Activated CD4-positive, alpha-beta T cell treated with anti-CD3 and anti-CD28 coated beads, Interleukin-2, amount 10 ng/mL, durations not matched to agents 24 days and 14 days (primary cell): ENCODE results near the gene GMDS. TPM values are rescaled to one million over a fixed set of nuclear protein-coding genes. Genes with fewer than 3 reads are reported as not detected.
"Not testable (repeated sequence)": the region's sequence is repeated elsewhere in the genome, so short reads cannot be mapped to it uniquely, and the experiment has no call there.

Experiments used
- DNase-seq: peaks from one replicate; pipeline ENCODE4 v3.0.0; 2022
- H3K27ac Mint-ChIP-seq: one replicate; pipeline ENCODE4 v1.8.0; 2022; ENCODE audit warnings: mild to moderate bottlenecking, mixed read lengths
- H3K27me3 Mint-ChIP-seq: one replicate; pipeline ENCODE4 v1.8.0; 2022; ENCODE audit warnings: mixed read lengths
- H3K36me3 Mint-ChIP-seq: one replicate; pipeline ENCODE4 v1.8.0; 2022; ENCODE audit warnings: low read depth, mild to moderate bottlenecking, mixed read lengths
- H3K4me1 Mint-ChIP-seq: one replicate; pipeline ENCODE4 v1.8.0; 2021; ENCODE audit warnings: mixed read lengths
- H3K4me3 Mint-ChIP-seq: one replicate; pipeline ENCODE4 v1.8.0; 2022; ENCODE audit warnings: mild to moderate bottlenecking, moderate library complexity, mixed read lengths
- H3K9me3 Mint-ChIP-seq: one replicate; pipeline ENCODE4 v1.8.0; 2021; ENCODE audit warnings: mixed read lengths
- intact Hi-C: fragments of 100-400 bp; cut with micrococcal nuclease; formaldehyde crosslinking; loops from one replicate; pipeline ENCODE4 v1.15.1; 2023
- total RNA-seq: library from RNA; stranded (reverse); gene quantifications from 2 replicates; pipeline ENCODE4 v1.2.3, GENCODE V29; 2022

GMDS gene
- total RNA-seq, 1 donor from 2014 or later, result 47.4 TPM

DNA sequence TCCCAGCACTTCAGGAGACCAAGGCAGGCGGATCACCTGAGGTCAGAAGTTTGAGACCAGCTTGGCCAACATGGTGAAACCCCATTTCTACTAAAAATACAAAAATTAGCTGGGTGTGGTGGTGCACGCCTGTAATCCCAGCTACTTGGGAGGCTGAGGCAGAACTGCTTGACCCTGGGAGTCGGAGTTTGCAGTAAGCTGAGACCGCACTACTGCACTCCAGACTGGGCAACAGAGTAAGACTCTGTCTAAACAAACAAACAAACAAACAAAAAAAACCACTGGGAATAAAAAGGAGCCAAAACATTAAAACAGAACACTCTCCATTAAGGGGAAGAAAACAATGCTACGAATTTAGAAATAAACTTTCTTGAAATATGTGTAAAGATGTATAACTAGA lies 576.9 kb downstream of the GMDS start:
- H3K36me3 Mint-ChIP-seq, H3K9me3 Mint-ChIP-seq, intact Hi-C loops: not testable (repeated sequence)

GRCh38 chr6:1667805-1668175 lies 577.6 kb downstream of the GMDS start:
- no peak overlapping the region for H3K4me3 Mint-ChIP-seq
- no peaks in the 10 kb centered on the region for H3K9me3 Mint-ChIP-seq
- no peaks in the 10 kb centered on the region for H3K36me3 Mint-ChIP-seq
- H3K4me1 Mint-ChIP-seq, result no peaks in the 10 kb centered on the region
- intact Hi-C loops, result no loop called here
- no peak overlapping the region for H3K27ac Mint-ChIP-seq
- H3K27me3 Mint-ChIP-seq, result peaks cover 2% of the 10 kb centered on the region
- DNase-seq, result no peak

More for the DNA sequence above, 576.9 kb downstream of the GMDS start:
- DNase-seq, H3K4me1 Mint-ChIP-seq, H3K4me3 Mint-ChIP-seq, H3K27ac Mint-ChIP-seq, H3K27me3 Mint-ChIP-seq: not testable (repeated sequence)

DNA sequence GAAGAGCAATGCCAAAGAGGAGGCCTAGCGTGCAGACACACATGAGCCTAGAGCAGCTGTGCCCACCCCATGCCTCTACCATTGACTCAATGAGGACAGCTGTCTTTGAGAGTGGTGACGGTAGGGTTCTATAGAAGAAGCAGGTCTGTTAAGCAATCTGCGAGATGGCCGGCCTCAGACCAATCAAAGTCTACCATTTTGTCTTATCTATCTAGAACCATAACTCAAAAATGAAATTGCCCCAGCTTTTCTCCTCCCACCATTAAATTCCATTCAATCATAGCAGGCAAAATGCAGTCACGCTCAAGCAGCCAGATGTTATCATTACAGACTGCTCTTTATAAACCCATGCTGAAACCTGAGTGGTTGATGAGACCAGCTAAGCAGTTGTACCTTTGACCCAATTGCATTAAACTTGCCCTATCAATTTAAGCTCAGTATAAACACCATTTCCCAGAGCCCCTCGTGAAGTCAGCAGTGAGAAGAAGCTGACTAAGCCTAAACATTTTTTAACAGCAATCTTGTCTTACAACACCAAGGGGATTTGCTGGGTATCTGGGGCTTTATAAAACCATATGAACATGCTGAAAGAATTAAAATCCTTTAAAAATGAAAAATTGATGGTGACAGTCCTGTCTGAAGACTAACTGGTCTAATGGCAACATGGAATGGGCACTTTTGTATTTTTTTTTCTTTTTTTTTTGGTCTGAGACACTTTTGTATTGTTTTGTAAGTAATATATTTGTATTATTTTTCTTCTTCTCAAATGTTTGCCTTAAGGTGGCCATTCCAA lies 578.2 kb downstream of the GMDS start:
- DNase-seq, result no peak
- Mint-ChIP-seq H3K27me3 (peaks cover 2% of the 10 kb centered on the region), H3K27ac (no peak overlapping the region), H3K36me3 (no peaks in the 10 kb centered on the region), H3K4me3 (no peak overlapping the region), H3K9me3 (no peaks in the 10 kb centered on the region), H3K4me1 (no peaks in the 10 kb centered on the region)
- intact Hi-C loops, result no loop called here

GRCh38 chr6:1665214-1665613 lies 580.2 kb downstream of the GMDS start:
- peaks cover 2% of the 10 kb centered on the region for H3K27me3 Mint-ChIP-seq
- DNase-seq, result no peak

DNA sequence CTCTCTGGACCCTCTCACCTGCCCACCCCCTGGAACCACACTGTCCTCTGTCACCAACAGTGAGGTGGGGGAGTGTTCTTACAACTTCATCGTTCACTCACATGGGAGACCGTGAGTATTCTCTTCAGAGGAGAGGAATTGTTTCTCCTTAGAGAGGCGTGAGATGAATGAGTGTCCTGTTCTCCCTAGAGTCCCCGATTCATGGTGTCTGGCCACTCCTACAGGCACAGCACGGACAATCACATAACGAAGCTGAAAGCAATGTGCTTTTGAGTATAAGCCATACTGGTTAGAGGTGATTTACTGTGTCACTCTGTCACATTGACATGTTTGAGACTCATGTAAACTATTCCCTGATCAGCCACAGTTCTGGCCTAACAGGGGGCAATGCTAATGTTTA lies 581.1 kb downstream of the GMDS start:
- Mint-ChIP-seq H3K27ac (no peak overlapping the region), H3K27me3 (peaks cover 2% of the 10 kb centered on the region), H3K36me3 (no peaks in the 10 kb centered on the region), H3K9me3 (no peaks in the 10 kb centered on the region), H3K4me1 (no peaks in the 10 kb centered on the region), H3K4me3 (no peak overlapping the region)
- no peak for DNase-seq
- intact Hi-C loops, result no loop called here

More at GRCh38 chr6:1665214-1665613, 580.2 kb downstream of the GMDS start:
- no peak overlapping the region for H3K27ac Mint-ChIP-seq
- no peaks in the 10 kb centered on the region for H3K4me1 Mint-ChIP-seq
- no peaks in the 10 kb centered on the region for H3K36me3 Mint-ChIP-seq
- H3K4me3 Mint-ChIP-seq, result no peak overlapping the region
- intact Hi-C loops, result no loop called here
- H3K9me3 Mint-ChIP-seq, result no peaks in the 10 kb centered on the region

GRCh38 chr6:1663511-1663910 lies 581.9 kb downstream of the GMDS start:
- intact Hi-C loops, result no loop called here
- no peak overlapping the region for H3K27ac Mint-ChIP-seq
- H3K4me3 Mint-ChIP-seq, result no peak overlapping the region
- no peaks in the 10 kb centered on the region for H3K4me1 Mint-ChIP-seq
- H3K36me3 Mint-ChIP-seq, result no peaks in the 10 kb centered on the region
- H3K27me3 Mint-ChIP-seq, result peaks cover under 1% of the 10 kb centered on the region
- no peaks in the 10 kb centered on the region for H3K9me3 Mint-ChIP-seq
- DNase-seq, result no peak

- no peaks in the 10 kb centered on the region for H3K9me3 Mint-ChIP-seq
- H3K36me3 Mint-ChIP-seq, result no peaks in the 10 kb centered on the region
- no peak overlapping the region for H3K4me3 Mint-ChIP-seq
- no peaks in the 10 kb centered on the region for H3K4me1 Mint-ChIP-seq
- no peak overlapping the region for H3K27ac Mint-ChIP-seq
- no peak for DNase-seq
- intact Hi-C loops, result no loop called here
- no peaks in the 10 kb centered on the region for H3K27me3 Mint-ChIP-seq
Measured at GRCh38 chr6:1662534-1662933, 582.9 kb downstream of the GMDS start.

- intact Hi-C loops, result no loop called here
- DNase-seq, result no peak
- Mint-ChIP-seq H3K27ac (no peak overlapping the region), H3K9me3 (no peaks in the 10 kb centered on the region), H3K27me3 (no peaks in the 10 kb centered on the region), H3K4me1 (no peaks in the 10 kb centered on the region), H3K36me3 (no peaks in the 10 kb centered on the region), H3K4me3 (no peak overlapping the region)
Measured at GRCh38 chr6:1659816-1660215, 585.6 kb downstream of the GMDS start.

DNA sequence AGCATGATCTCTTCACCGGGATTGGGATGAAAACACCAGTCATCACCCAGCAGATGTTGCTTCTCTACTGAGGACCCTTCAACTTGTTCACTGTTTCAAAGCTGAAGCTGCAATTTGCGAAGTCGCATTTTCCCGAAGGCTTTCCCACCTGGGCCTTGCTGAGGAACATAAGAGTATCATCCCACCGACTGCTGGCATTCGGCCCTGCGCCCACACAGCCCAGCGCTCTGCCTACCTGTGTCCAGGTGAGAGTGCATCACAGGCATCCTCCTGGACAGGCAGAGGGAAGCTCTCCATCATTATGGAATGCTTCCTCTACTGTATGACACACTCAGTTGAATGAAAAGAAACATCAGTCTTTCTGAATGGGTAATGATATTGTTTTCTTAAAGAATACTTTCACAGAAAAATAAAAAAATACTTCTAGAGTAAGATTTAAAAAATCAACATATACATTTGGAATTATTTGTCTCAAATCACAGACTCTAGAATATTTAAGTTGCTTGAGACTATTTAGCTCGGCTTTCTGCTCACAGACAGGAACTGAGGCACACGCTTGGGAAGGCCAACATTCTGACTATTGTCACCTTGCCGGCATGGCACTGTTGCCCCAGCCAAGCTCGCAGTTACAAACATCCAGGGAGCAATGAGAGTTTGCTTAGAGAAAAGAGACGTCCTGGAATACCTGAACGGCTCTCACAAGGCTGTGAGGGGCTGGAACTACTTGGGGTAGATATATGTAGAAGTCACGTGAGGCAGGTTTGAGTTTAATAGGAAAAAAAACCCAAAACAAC lies 587.0 kb downstream of the GMDS start:
- DNase-seq, result no peak
- H3K9me3 Mint-ChIP-seq, result no peaks in the 10 kb centered on the region
- H3K4me1 Mint-ChIP-seq, result no peaks in the 10 kb centered on the region
- H3K4me3 Mint-ChIP-seq, result no peak overlapping the region
- intact Hi-C loops, result no loop called here
- H3K27ac Mint-ChIP-seq, result no peak overlapping the region
- H3K27me3 Mint-ChIP-seq, result no peaks in the 10 kb centered on the region
- no peaks in the 10 kb centered on the region for H3K36me3 Mint-ChIP-seq

DNA sequence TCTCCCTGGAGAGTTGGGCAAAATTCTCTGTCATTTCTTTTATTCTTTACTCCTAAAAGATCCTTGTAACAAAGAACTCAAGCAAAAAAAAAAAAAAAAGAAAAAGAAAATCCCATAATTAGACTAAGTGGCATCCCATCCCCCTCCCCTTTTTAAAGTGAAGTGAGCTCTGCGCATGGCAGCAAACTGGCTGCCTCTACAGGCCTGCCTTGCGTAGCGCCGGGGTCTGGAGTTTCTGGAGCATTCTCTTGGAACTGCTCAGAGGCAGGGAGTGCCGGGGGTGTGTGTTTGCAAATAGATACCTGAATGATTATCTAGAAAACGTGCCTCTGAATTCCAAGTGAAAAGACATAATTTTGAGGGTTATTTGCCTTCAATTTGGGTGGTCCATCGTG lies 587.6 kb downstream of the GMDS start:
- no peaks in the 10 kb centered on the region for H3K27me3 Mint-ChIP-seq
- no peak overlapping the region for H3K4me3 Mint-ChIP-seq
- H3K9me3 Mint-ChIP-seq, result no peaks in the 10 kb centered on the region
- intact Hi-C loops, result no loop called here
- no peak overlapping the region for H3K27ac Mint-ChIP-seq
- H3K36me3 Mint-ChIP-seq, result no peaks in the 10 kb centered on the region
- no peaks in the 10 kb centered on the region for H3K4me1 Mint-ChIP-seq
- no peak for DNase-seq

- H3K9me3 Mint-ChIP-seq, result no peaks in the 10 kb centered on the region
- H3K4me3 Mint-ChIP-seq, result no peak overlapping the region
- no peaks in the 10 kb centered on the region for H3K36me3 Mint-ChIP-seq
- intact Hi-C loops, result no loop called here
- no peak for DNase-seq
- no peaks in the 10 kb centered on the region for H3K4me1 Mint-ChIP-seq
- H3K27me3 Mint-ChIP-seq, result no peaks in the 10 kb centered on the region
- no peak overlapping the region for H3K27ac Mint-ChIP-seq
Measured at GRCh38 chr6:1657116-1657770, 588.2 kb downstream of the GMDS start.

GRCh38 chr6:1654054-1654453 lies 591.4 kb downstream of the GMDS start:
- DNase-seq, result no peak
- intact Hi-C loops, result no loop called here
- Mint-ChIP-seq H3K9me3 (no peaks in the 10 kb centered on the region), H3K36me3 (no peaks in the 10 kb centered on the region), H3K4me1 (no peaks in the 10 kb centered on the region), H3K27me3 (no peaks in the 10 kb centered on the region), H3K27ac (no peak overlapping the region), H3K4me3 (no peak overlapping the region)

DNA sequence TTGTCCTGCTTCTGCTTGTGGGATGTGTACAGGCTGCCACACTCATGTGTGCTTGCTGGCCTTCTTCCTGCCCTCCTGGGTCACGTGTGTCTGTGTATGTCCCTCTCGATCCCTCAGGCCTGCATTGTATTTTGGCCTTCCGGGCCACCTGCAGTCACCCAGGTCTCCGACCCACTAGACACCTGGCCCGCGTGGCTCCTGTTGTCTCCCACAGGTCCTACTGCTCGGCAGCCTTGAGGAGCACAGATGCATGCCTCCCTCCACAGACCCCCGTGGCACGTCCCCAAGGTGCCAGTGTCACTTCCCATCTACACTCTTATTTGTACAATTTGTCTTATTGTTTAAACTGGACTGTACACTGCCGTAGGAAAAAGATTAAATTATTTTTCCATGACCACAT lies 592.6 kb downstream of the GMDS start:
- Mint-ChIP-seq H3K27ac (no peak overlapping the region), H3K4me3 (no peak overlapping the region)
- no peak for DNase-seq

GRCh38 chr6:1651362-1651761 lies 594.0 kb downstream of the GMDS start:
- Mint-ChIP-seq H3K9me3 (no peaks in the 10 kb centered on the region), H3K4me3 (no peak overlapping the region), H3K36me3 (no peaks in the 10 kb centered on the region), H3K27me3 (no peaks in the 10 kb centered on the region), H3K4me1 (no peaks in the 10 kb centered on the region), H3K27ac (no peak overlapping the region)
- no peak for DNase-seq
- intact Hi-C loops, result no loop called here

More for the DNA sequence above, 592.6 kb downstream of the GMDS start:
- no peaks in the 10 kb centered on the region for H3K36me3 Mint-ChIP-seq
- H3K27me3 Mint-ChIP-seq, result no peaks in the 10 kb centered on the region
- intact Hi-C loops, result no loop called here
- H3K9me3 Mint-ChIP-seq, result no peaks in the 10 kb centered on the region
- no peaks in the 10 kb centered on the region for H3K4me1 Mint-ChIP-seq
